IMR-90 (cell line): ENCODE results near the gene TASP1. TPM values are rescaled to one million over a fixed set of nuclear protein-coding genes. Genes with fewer than 3 reads are reported as not detected.

Source experiments
- ATAC-seq: fragments of 200-7000 bp; cut with Tn5 transposase; 2 replicates; pipeline ENCODE4 v1.9.1; 2020; ENCODE audit warnings: low read depth, mild to moderate bottlenecking, moderate library complexity
- BruUV-seq: library from RNA; stranded (reverse); fragments of 400-500 nt; replicated peaks from 2 replicates; lab custom pipeline; 2021; lab: Mats Ljungman, UMichigan
- CTCF ChIA-PET: fragments of 300-600 bp; formaldehyde crosslinking; extraction: SDS; loops from one replicate; lab custom pipeline; 2021; ENCODE audit warnings: antibody characterized with exemption; lab: Yijun Ruan, JAX
- POLR2A ChIA-PET: fragments of 300-600 bp; sonication (Branson Sonifier 250); formaldehyde crosslinking; loops from one replicate; lab custom pipeline; 2022; ENCODE audit warnings: antibody characterized with exemption; ENCODE audit not compliant: unreplicated experiment; lab: Charles Lee
- DNase-seq: peaks from one replicate; pipeline ENCODE4 v3.0.0; 2013
- H2AFZ ChIP-seq: replicated peaks from 2 replicates; pipeline ENCODE3; 2013; ENCODE audit warnings: low read length, mild to moderate bottlenecking; ENCODE audit not compliant: poor library complexity
- H2AK5ac ChIP-seq: 2 replicates; pipeline ENCODE4 v1.6.1; 2013; ENCODE audit warnings: low read depth, low read length, inconsistent platforms
- H2AK9ac ChIP-seq: replicated peaks from 2 replicates; pipeline ENCODE3; 2013; ENCODE audit warnings: mild to moderate bottlenecking, low read depth, low read length, moderate library complexity; ENCODE audit not compliant: poor library complexity
- H2BK120ac ChIP-seq: 2 replicates; pipeline ENCODE4 v1.6.1; 2013; ENCODE audit warnings: low read depth, low read length, inconsistent platforms
- H2BK15ac ChIP-seq: 3 replicates; pipeline ENCODE4 v1.6.1; 2013; ENCODE audit warnings: low read depth, low read length, inconsistent platforms
- H2BK20ac ChIP-seq: 2 replicates; pipeline ENCODE4 v1.6.1; 2013; ENCODE audit warnings: low read depth, mild to moderate bottlenecking, inconsistent platforms, low read length, moderate library complexity
- H2BK5ac ChIP-seq: 2 replicates; pipeline ENCODE4 v1.6.1; 2013; ENCODE audit warnings: mild to moderate bottlenecking, low read depth, low read length, inconsistent platforms; ENCODE audit not compliant: poor library complexity, severe bottlenecking
- H3K14ac ChIP-seq: replicated peaks from 2 replicates; pipeline ENCODE4 v1.6.1; 2013; ENCODE audit warnings: low read depth, low read length, inconsistent platforms
- H3K18ac ChIP-seq: 2 replicates; pipeline ENCODE4 v1.6.1; 2013; ENCODE audit warnings: low read depth, low read length, control low read depth
- H3K23ac ChIP-seq: 2 replicates; pipeline ENCODE4 v1.6.1; 2013; ENCODE audit warnings: low read depth, low read length, inconsistent platforms
- H3K27ac ChIP-seq: 2 replicates; pipeline ENCODE4 v1.5.1; 2013; ENCODE audit warnings: mild to moderate bottlenecking, control low read depth, low read length; ENCODE audit not compliant: insufficient read depth
- H3K27me3 ChIP-seq: 2 replicates; pipeline ENCODE4 v1.6.1; 2013; ENCODE audit warnings: low read length; ENCODE audit not compliant: control insufficient read depth, insufficient read depth
- H3K36me3 ChIP-seq: 2 replicates; pipeline ENCODE4 v1.6.1; 2013; ENCODE audit warnings: low read length, mixed read lengths; ENCODE audit not compliant: control insufficient read depth, insufficient read depth
- H3K4ac ChIP-seq: 2 replicates; pipeline ENCODE4 v1.6.1; 2013; ENCODE audit warnings: low read depth, low read length, inconsistent platforms
- H3K4me1 ChIP-seq: 2 replicates; pipeline ENCODE4 v1.6.1; 2013; ENCODE audit warnings: low read length, mixed read lengths; ENCODE audit not compliant: control insufficient read depth, insufficient read depth
- H3K4me2 ChIP-seq: 2 replicates; pipeline ENCODE4 v1.6.1; 2013; ENCODE audit warnings: low read depth, mild to moderate bottlenecking, control low read depth, low read length, moderate library complexity
- H3K4me3 ChIP-seq: 2 replicates; pipeline ENCODE4 v1.5.1; 2013; ENCODE audit warnings: low read depth, mild to moderate bottlenecking, control low read depth, low read length, moderate library complexity; ENCODE audit not compliant: insufficient read depth
- H3K56ac ChIP-seq: 2 replicates; pipeline ENCODE4 v1.6.1; 2013; ENCODE audit warnings: low read length, inconsistent platforms; ENCODE audit not compliant: insufficient read depth; ENCODE audit errors: extremely low read depth
- H3K79me1 ChIP-seq, 2 experiments: 2 replicates each; pipeline ENCODE4 v1.6.1; 2013; ENCODE audit warnings: low read length in 2 of 2, inconsistent platforms in 1 of 2, low read depth in 1 of 2
- H3K9ac ChIP-seq: 2 replicates; pipeline ENCODE4 v1.6.1; 2013; ENCODE audit warnings: low read depth, low read length, control low read depth
- H3K9me1 ChIP-seq: 2 replicates; pipeline ENCODE4 v1.6.1; 2013; ENCODE audit warnings: low read length, inconsistent platforms; ENCODE audit not compliant: insufficient read depth
- H3K9me3 ChIP-seq: 2 replicates; pipeline ENCODE4 v1.6.1; 2013; ENCODE audit warnings: low read length; ENCODE audit not compliant: control insufficient read depth, insufficient read depth
- H4K20me1 ChIP-seq: 2 replicates; pipeline ENCODE4 v1.6.1; 2013; ENCODE audit warnings: low read length, inconsistent platforms; ENCODE audit not compliant: insufficient read depth
- H4K5ac ChIP-seq: 2 replicates; pipeline ENCODE4 v1.6.1; 2013; ENCODE audit warnings: mild to moderate bottlenecking, low read depth, low read length, control low read depth
- H4K8ac ChIP-seq, 2 experiments: 2 replicates each; pipeline ENCODE4 v1.6.1; 2013; ENCODE audit warnings: low read depth in 2 of 2, low read length in 2 of 2, control low read depth in 1 of 2, inconsistent platforms in 1 of 2
- H4K91ac ChIP-seq: 2 replicates; pipeline ENCODE4 v1.6.1; 2013; ENCODE audit warnings: low read depth, low read length, inconsistent platforms; ENCODE audit not compliant: insufficient read depth
- BHLHE40 ChIP-seq: fragments of 150-350 bp; IDR thresholded peaks from 2 replicates; pipeline ENCODE4 v1.6.1; 2016; ENCODE audit warnings: mild to moderate bottlenecking, low read depth, low read length
- CEBPB ChIP-seq: IDR thresholded peaks from 2 replicates; pipeline ENCODE4 v1.6.1; 2012; ENCODE audit warnings: low read depth, low read length, improper control_type of control experiment
- CHD1 ChIP-seq: IDR thresholded peaks from 2 replicates; pipeline ENCODE4 v1.6.1; 2012; ENCODE audit warnings: low read depth, low read length, improper control_type of control experiment
- FOS ChIP-seq: fragments of 150-350 bp; IDR thresholded peaks from 2 replicates; pipeline ENCODE4 v1.6.1; 2016; ENCODE audit warnings: low read depth, low read length
- MAFK ChIP-seq: IDR thresholded peaks from 2 replicates; pipeline ENCODE4 v1.6.1; 2012; ENCODE audit warnings: low read depth, low read length, improper control_type of control experiment
- MAZ ChIP-seq: IDR thresholded peaks from 2 replicates; pipeline ENCODE4 v1.6.1; 2012; ENCODE audit warnings: low read depth, mild to moderate bottlenecking, low read length, improper control_type of control experiment, moderate library complexity, borderline replicate concordance
- MXI1 ChIP-seq: IDR thresholded peaks from 2 replicates; pipeline ENCODE4 v1.6.1; 2012; ENCODE audit warnings: low read depth, mild to moderate bottlenecking, low read length, moderate library complexity, borderline replicate concordance
- NFE2L2 ChIP-seq: fragments of 150-350 bp; IDR thresholded peaks from 2 replicates; pipeline ENCODE4 v1.6.1; 2016; ENCODE audit warnings: low read depth, mild to moderate bottlenecking, low read length
- POLR2A ChIP-seq: IDR thresholded peaks from 2 replicates; pipeline ENCODE4 v1.6.1; 2012; ENCODE audit warnings: mild to moderate bottlenecking, low read depth, low read length
- RAD21 ChIP-seq: IDR thresholded peaks from 2 replicates; pipeline ENCODE4 v1.6.1; 2012; ENCODE audit warnings: low read length, improper control_type of control experiment
- RCOR1 ChIP-seq: IDR thresholded peaks from 2 replicates; pipeline ENCODE4 v1.6.1; 2012; ENCODE audit warnings: mild to moderate bottlenecking, low read length, improper control_type of control experiment; ENCODE audit not compliant: insufficient replicate concordance
- RFX5 ChIP-seq: IDR thresholded peaks from 2 replicates; pipeline ENCODE4 v1.8.0; 2012; ENCODE audit warnings: low read depth, mild to moderate bottlenecking, low read length, moderate library complexity
- SMC3 ChIP-seq: fragments of 150-350 bp; IDR thresholded peaks from 2 replicates; pipeline ENCODE4 v1.6.1; 2016; ENCODE audit warnings: low read depth, mild to moderate bottlenecking, antibody characterized with exemption, low read length, moderate library complexity
- WGBS, 2 experiments: methylation state at CpG; one replicate each; pipeline versions ENCODE4 v1.1.5 to v1.1.7; 2013; ENCODE audit warnings: missing lambda C conversion rate in 2 of 2; ENCODE audit not compliant: insufficient read length in 1 of 2; ENCODE audit errors: extremely low coverage in 2 of 2; 5-methylcytosine and 5-hydroxymethylcytosine counted together
- dilution Hi-C: fragments of 300-500 bp; cut with HindIII; formaldehyde crosslinking; loops from one replicate; pipeline ENCODE4 v1.14.3; 2018; ENCODE audit warnings: low sequenced_read_pairs; ENCODE audit not compliant: unreplicated experiment
- in situ Hi-C: fragments of 300-500 bp; cut with MboI; formaldehyde crosslinking; loops from 3 replicates; pipeline ENCODE4 v1.14.3; 2019; ENCODE audit warnings: low sequenced_read_pairs, inconsistent platforms, mixed read lengths
- intact Hi-C: fragments of 100-400 bp; cut with micrococcal nuclease; formaldehyde crosslinking; loops from 2 replicates; pipeline ENCODE4 v1.10.0; 2022
- polyA plus RNA-seq, 3 experiments: library from polyadenylated mRNA; depleted of rRNA; stranded (reverse); fragments of >200 nt; gene quantifications; 2 replicates each; pipeline ENCODE4 v1.2.3, GENCODE V29; 2012; ENCODE audit warnings: low replicate concordance in 1 of 3
- total RNA-seq: library from RNA; depleted of rRNA; stranded (reverse); fragments of >200 nt; gene quantifications from 2 replicates; pipeline ENCODE4 v1.2.3, GENCODE V29; 2012
- TF ChIP-seq, protein P1 (sequence below): fragments of 150-350 bp; IDR thresholded peaks from 2 replicates; pipeline ENCODE4 v1.6.1; 2016; ENCODE audit warnings: low read depth, mild to moderate bottlenecking, low read length, moderate library complexity, borderline replicate concordance
- TF ChIP-seq, protein P2 (sequence below): conservative IDR thresholded peaks from 2 replicates; pipeline ENCODE4 v1.5.1; 2012; ENCODE audit warnings: mild to moderate bottlenecking, low read depth, low read length, improper control_type of control experiment
- TF ChIP-seq, protein P3 (sequence below): fragments of 150-350 bp; IDR thresholded peaks from 2 replicates; pipeline ENCODE4 v1.6.1; 2017; ENCODE audit warnings: mild to moderate bottlenecking, antibody characterized with exemption, low read length, low read depth

TASP1 gene
- total and polyA plus RNA-seq, 2 of the 4 experiments (the other 2 are of a cell fraction), result 3.9 to 7.9 TPM

DNA sequence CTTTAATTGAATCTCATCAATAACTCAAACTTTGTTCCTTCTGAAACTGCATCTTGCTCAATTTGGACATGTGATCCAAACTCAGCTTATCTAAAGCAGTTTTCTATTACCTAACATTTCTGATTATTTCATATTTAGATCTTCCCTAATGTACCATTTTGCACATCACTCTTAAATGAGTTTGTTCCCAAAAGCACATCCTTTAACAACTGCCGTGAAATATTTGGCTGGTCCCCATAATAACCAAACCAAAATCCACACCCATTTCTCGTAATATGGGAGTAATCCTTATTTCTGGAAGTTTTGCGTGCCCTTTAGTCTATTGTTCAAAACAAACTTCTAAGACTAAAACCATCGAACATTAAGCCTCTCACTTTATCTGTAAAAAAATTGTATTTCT is 94.9 kb downstream of the TASP1 start:
- no peak overlapping the region for H2BK5ac ChIP-seq
- in situ Hi-C loops (loop anchor here (10.0 kb wide), 1 partner anchor 429 kb away; no protein-coding TSS in a partner anchor), dilution Hi-C loops (no loop called here), intact Hi-C loops (no loop called here)
- no peak overlapping the region for H3K18ac ChIP-seq
- POLR2A ChIA-PET, result no interaction called here
- no peaks in the 10 kb centered on the region for H3K9me3 ChIP-seq
- H3K27me3 ChIP-seq, result no peaks in the 10 kb centered on the region
- CTCF ChIA-PET, result interaction anchor here (1.0 kb wide), 1 partner anchor 219 kb away, joined by 4 read pairs; no protein-coding TSS in a partner anchor
- no TSS peak for BruUV-seq
- no peak overlapping the region for H2BK120ac ChIP-seq
- H2AK5ac ChIP-seq, result no peak overlapping the region
- H3K27ac ChIP-seq, result no peak overlapping the region
- H3K9ac ChIP-seq, result no peak overlapping the region
- TF ChIP-seq BHLHE40, result no peak
- TF ChIP-seq, protein P1, sequence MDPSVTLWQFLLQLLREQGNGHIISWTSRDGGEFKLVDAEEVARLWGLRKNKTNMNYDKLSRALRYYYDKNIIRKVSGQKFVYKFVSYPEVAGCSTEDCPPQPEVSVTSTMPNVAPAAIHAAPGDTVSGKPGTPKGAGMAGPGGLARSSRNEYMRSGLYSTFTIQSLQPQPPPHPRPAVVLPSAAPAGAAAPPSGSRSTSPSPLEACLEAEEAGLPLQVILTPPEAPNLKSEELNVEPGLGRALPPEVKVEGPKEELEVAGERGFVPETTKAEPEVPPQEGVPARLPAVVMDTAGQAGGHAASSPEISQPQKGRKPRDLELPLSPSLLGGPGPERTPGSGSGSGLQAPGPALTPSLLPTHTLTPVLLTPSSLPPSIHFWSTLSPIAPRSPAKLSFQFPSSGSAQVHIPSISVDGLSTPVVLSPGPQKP, result no peak
- TF ChIP-seq SMC3, result no peak
- TF ChIP-seq RFX5, result no peak
- TF ChIP-seq POLR2A, result no peak
- no peak for TF ChIP-seq FOS
- no peak for TF ChIP-seq NFE2L2
- TF ChIP-seq CEBPB, result no peak
- no peak for TF ChIP-seq RCOR1
- TF ChIP-seq CHD1, result no peak
- no peak for TF ChIP-seq MAFK
- TF ChIP-seq, protein P2, sequence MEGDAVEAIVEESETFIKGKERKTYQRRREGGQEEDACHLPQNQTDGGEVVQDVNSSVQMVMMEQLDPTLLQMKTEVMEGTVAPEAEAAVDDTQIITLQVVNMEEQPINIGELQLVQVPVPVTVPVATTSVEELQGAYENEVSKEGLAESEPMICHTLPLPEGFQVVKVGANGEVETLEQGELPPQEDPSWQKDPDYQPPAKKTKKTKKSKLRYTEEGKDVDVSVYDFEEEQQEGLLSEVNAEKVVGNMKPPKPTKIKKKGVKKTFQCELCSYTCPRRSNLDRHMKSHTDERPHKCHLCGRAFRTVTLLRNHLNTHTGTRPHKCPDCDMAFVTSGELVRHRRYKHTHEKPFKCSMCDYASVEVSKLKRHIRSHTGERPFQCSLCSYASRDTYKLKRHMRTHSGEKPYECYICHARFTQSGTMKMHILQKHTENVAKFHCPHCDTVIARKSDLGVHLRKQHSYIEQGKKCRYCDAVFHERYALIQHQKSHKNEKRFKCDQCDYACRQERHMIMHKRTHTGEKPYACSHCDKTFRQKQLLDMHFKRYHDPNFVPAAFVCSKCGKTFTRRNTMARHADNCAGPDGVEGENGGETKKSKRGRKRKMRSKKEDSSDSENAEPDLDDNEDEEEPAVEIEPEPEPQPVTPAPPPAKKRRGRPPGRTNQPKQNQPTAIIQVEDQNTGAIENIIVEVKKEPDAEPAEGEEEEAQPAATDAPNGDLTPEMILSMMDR, result no peak
- no peak for TF ChIP-seq MXI1
- no peak for TF ChIP-seq RAD21
- no peak for TF ChIP-seq MAZ
- TF ChIP-seq, protein P3, sequence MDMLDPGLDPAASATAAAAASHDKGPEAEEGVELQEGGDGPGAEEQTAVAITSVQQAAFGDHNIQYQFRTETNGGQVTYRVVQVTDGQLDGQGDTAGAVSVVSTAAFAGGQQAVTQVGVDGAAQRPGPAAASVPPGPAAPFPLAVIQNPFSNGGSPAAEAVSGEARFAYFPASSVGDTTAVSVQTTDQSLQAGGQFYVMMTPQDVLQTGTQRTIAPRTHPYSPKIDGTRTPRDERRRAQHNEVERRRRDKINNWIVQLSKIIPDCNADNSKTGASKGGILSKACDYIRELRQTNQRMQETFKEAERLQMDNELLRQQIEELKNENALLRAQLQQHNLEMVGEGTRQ, result no peak
- H3K4me2 ChIP-seq, result no peak overlapping the region
- no peak for DNase-seq
- H3K23ac ChIP-seq, result no peak overlapping the region
- H2BK15ac ChIP-seq, result no peak overlapping the region
- H4K5ac ChIP-seq, result no peak overlapping the region
- 0 out of 2 replicates have a peak, but pooled peaks cover 2% of the 10 kb centered on the region for H3K9me1 ChIP-seq
- no peak overlapping the region for H3K4me3 ChIP-seq
- H3K56ac ChIP-seq, result no peak overlapping the region
- H2AK9ac ChIP-seq, result no peak overlapping the region
- WGBS, 2 experiments, result no CpG with 5 or more reads among the region's 4 CpGs
- H4K8ac ChIP-seq, result no peak overlapping the region
- no peak overlapping the region for H3K4ac ChIP-seq
- no peak overlapping the region for H3K14ac ChIP-seq
- H3K79me1 ChIP-seq, result no peaks in the 10 kb centered on the region; a peak in 1 of 4 replicates
- peaks cover 2% of the 10 kb centered on the region; the same call in 1 of the 2 replicates for H3K4me1 ChIP-seq
- H3K36me3 ChIP-seq, result no peaks in the 10 kb centered on the region
- no peak overlapping the region for H4K91ac ChIP-seq
- H4K20me1 ChIP-seq, result no peaks in the 10 kb centered on the region
- H2BK20ac ChIP-seq, result no peak overlapping the region
- H2AFZ ChIP-seq, result no peak overlapping the region
- no peak for ATAC-seq
